ENCODE results near the gene DRICH1.
"Not testable (repeated sequence)": the region's sequence is repeated elsewhere in the genome, so short reads cannot be mapped to it uniquely, and the experiment has no call there.

DRICH1 gene

DNA sequence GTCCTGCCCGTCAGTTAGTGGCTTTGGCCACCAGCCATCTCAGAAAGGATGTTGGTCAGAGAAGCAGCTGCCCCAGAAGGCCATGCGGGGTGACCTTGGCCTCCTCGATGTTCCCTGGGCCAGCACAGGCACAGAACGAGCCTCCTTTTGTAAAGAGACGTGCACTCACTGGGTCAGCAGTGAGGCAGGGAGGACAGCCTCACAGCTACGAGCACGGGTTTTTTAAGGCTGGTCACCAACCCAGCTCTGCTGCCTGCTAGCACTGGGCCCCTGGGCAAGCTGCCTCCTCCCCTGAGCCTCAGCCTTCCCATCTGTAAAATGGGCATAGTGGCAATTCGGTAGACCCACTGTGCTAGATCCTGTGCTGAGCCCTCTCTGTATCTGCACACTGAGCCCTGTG, 62.8 kb downstream of the DRICH1 start:
- no peak for DNase-seq (ENCODE audit: low read depth in 2 of 2)

DNA sequence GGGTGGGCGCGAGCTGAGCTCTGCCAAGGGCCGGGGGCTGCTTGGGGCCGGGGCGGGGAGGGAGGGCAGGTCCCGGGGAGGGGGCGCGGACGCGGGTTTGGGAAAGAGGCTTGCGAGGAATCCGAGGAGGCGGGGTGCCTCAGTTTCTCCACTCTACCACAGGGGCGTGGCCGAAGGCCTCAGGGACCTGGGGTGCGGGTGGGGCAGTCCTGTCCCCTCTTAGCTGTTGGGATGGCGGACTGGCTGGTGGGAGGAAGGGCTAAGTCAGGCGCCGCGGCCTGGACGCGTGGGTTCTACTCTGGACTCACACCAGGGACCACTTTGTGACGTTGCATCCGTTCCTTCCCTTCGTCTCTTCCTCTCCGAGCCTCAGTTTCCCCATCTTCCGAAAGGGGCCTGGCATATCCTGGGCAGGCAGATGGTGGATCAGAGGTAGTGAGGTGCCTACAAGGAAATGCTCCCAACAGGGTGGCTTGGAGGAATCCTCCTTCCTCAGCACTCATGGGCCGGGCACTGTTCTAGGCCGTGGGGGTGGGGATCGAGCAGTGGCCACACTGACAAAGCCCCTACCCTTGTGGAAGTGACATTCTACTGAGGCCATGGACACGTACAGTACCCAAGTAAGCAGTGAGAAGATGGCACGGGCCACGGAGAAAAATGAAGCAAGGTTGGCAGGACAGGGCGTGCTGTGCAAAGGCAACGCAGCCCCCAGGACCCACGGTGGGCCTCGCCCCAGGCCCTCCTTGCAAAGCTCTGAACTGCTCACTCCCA, 65.2 kb downstream of the DRICH1 start:
- no peak for DNase-seq (ENCODE audit: low read depth in 2 of 2)

DNA sequence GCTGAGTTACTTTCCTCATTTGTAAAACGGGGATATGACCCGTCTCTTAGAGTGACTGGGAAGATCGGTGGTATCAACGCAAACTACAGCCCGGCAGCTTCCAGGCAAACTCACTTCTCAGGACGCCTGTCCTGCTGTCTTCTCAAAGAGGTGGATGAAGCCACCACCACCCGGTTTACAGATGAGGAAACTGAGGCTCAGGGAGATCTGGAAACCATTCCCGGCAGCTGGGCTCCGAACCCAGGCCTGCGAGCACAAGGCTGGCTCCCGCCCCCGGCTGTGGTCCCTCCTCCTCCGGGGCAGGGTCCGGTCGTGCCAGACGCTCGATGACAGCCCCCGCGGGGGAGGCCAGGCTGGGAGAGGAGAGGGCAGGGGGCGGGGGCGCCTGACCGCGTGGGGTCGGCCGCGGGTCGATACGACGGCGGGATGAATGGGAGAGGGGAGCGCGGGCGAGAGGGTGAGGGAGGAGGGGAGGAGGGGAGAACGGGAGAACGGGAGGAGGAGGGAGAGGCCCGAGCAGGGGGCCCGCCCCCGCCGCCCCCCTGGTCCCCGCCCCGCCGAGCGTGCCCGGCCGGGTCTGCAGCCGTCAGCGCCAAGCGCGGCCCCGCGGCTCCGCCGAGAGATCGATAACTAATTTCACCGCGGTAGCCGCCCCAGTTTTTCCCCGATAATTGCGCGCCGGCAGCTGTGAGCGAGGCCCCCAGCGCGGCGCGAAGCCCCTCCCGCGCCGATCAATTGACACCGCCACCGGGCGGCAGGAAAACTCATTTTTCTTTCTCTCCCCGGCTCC, 66.0 kb downstream of the DRICH1 start:
- DNase-seq (ENCODE audit: low read depth in 2 of 2): no peak

DNA sequence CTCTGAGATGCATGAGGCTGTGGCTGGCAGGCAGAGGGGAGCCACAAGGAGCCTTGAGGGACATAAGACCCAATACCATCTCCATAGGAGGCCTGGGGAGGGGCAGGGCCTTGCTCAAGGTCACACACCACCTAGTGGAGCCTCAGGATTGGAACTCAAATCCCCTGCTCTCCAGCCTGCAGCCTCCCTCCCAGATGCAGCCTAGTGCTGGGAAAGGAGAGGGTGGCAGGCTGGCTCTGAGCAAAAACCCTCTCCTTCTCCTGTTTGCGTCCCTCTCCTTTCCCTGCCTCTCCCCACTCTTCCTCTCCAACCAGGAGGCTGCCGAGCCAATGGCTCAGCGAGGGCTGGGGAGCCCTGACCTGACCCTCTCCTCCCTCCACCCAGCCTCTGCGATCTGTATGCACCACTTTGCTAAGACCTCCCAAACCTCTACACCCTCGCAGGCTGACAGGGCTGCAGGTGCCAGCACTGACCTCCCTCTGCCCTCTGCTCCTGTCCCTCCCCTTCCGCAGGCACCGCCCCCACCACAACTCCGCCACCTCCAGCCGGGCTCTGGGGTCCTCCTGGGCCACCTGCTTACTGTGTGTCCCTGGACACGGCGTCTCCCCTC, 66.7 kb downstream of the DRICH1 start:
- no peak for DNase-seq (ENCODE audit: low read depth in 2 of 2)

DNA sequence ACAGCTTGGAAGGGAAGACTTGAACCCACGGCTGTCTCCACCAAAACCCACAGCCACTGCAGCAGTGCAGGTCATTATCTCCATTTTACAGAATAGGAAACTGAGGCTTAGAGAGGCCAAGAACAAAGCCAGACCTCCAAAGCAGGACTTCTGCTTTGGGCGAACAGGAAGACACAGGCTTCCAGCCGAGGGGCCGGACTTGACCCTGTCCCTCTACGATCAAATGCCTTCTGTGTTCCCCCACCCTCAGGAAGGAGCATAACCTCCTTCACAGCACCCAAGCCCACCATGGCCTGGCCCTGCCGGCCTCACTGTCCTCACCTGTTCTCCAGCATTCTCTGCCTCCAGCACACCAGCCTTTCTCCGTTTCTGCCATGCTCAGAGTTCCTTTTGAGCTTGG, 67.8 kb downstream of the DRICH1 start:
- DNase-seq (ENCODE audit: low read depth in 2 of 2): no peak

DNA sequence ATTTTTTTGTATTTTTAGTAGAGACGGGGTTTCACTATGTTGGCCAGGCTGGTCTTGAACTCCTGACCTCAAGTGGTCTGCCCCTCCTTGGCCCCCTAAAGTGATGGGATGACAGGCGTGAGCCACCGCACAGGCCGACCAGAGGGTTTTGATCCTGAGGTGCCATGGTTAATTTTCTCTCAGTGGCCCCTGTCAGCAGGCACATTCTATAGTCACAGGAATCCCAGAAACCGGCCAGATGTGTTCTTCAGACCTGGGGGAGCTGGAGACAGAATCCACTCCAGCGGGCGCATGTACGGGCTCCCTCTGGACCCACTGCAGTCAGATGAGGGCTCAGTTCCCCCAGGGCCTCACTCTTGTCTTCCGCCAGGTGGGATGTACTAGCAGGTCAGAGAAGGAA, 69.0 kb downstream of the DRICH1 start:
- DNase-seq (ENCODE audit: low read depth in 2 of 2): no peak

DNA sequence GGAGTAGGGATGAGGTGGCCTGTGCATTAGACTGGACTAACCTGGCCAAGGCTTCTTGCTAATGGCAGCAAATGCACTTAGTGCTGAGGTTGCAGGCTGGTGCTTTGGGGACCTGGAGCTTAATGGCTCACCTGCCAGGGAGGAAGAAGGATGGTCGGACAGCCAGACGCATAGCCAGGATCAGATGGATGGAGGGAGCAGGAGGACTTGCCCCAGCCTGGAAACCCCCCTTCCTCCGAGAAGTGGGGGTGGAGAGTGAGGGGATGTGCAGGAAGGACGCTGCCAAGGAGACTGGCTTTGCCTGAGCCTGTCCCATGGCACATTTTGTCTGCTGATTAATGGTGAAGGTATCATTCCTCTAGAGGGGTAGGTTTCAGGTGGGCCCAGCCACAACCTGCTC, 69.9 kb downstream of the DRICH1 start:
- no peak for DNase-seq (ENCODE audit: low read depth in 2 of 2)

DNA sequence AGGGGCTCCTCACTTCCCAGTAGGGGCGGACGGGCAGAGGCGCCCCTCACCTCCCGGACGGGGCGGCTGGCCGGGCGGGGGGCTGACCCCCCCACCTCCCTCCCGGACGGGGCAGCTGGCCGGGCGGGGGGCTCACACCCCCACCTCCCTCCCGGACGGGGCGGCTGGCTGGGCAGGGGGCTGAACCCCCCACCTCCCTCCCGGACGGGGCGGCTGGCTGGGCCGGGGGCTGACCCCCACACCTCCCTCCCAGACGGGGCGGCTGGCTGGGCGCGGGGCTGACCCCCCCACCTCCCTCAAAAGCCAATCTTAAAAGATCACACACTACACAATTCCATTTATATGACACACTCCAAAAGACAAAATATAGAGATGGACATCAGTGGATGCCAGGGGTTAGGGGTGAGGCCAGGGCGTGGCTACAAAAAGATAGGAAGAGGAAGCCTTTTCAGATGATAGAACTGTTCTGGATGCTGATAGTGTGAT, 71.1 kb downstream of the DRICH1 start:
- DNase-seq (ENCODE audit: low read depth in 2 of 2): not testable (repeated sequence)

DNA sequence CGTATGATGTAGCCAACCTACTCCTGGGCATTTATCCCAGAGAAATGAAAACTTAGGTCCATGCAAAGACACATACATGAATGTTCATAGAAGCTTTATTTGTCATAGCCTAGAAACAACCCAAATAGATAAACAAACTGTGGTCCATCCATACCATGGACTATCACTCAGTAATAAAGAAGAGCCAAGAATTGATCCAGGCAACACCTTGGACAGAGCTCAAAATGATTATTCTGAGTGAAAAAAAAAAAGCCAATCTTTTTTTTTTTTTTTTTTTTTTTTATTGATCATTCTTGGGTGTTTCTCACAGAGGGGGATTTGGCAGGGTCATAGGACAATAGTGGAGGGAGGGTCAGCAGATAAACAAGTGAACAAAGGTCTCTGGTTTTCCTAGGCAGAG, 71.9 kb downstream of the DRICH1 start:
- DNase-seq (ENCODE audit: low read depth in 2 of 2): not testable (repeated sequence)
